NK-92 treated with Interleukin-12 subunit alpha and Interleukin-12 subunit beta, amount 100 ng/mL, for 24 hours (cell line): ENCODE data around the gene B3GAT3.
A peak's percentile ranks its signal among the peaks of the same experiment; 100 is the strongest.
"Not testable (repeated sequence)": the region's sequence is repeated elsewhere in the genome, so short reads cannot be mapped to it uniquely, and the experiment has no call there.

Source experiments
- DNase-seq: peaks from one replicate; lab custom pipeline; 2025; lab: John Stamatoyannopoulos, UW

B3GAT3 gene

GRCh38 chr11:62621567-62622470, at the start of gene B3GAT3:
TSS of gene B3GAT3 (minus strand) at chr11:62621986. CDS start at chr11:62621947, 39 bp downstream.
- DNase-seq: peak; percentile 99

DNA sequence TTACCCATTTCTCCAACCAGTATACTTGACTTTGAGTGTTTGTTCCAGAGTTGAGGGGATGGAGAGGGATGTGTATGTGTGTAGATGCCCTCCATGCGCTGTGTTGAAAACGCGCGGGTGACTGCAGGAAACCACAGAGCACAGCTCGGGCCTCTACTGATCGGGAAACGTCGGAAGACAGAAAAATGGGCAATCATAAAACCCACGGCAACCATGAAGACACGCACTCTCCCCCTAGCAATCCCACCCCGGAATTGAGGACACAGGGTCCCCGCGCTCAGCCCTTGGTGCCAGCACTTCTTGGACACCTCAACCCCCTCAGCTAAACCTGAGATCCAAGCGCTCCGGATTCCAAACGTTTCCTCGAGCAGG, 49.4 kb upstream of the B3GAT3 start:
- DNase-seq: no peak

GRCh38 chr11:62669420-62670161, 47.8 kb upstream of the B3GAT3 start:
- DNase-seq: no peak

GRCh38 chr11:62667460-62667859, 45.7 kb upstream of the B3GAT3 start:
- no peak for DNase-seq

DNA sequence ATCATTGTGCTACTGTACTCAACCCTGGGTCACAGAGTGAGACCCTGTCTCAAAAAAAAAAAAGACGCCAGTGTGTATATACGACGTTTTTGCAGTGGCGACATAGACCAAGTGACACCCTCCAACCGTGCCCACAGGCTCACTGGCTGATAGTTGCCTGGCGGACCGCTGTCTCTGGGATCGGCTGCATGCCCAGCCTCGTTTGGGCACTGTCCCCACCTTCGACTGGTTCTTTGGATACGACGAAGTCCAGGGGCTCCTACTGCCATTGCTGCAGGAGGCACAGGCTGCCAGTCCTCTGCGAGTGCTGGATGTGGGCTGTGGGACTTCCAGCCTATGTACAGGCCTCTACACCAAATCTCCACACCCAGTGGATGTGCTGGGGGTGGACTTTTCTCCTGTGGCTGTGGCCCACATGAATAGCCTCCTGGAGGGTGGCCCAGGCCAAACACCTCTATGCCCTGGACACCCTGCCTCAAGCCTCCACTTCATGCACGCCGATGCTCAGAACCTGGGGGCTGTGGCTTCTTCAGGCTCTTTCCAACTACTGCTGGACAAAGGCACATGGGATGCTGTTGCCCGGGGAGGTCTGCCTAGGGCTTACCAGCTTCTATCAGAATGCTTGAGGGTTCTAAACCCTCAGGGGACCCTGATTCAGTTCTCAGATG, 44.6 kb upstream of the B3GAT3 start:
- no peak for DNase-seq

DNA sequence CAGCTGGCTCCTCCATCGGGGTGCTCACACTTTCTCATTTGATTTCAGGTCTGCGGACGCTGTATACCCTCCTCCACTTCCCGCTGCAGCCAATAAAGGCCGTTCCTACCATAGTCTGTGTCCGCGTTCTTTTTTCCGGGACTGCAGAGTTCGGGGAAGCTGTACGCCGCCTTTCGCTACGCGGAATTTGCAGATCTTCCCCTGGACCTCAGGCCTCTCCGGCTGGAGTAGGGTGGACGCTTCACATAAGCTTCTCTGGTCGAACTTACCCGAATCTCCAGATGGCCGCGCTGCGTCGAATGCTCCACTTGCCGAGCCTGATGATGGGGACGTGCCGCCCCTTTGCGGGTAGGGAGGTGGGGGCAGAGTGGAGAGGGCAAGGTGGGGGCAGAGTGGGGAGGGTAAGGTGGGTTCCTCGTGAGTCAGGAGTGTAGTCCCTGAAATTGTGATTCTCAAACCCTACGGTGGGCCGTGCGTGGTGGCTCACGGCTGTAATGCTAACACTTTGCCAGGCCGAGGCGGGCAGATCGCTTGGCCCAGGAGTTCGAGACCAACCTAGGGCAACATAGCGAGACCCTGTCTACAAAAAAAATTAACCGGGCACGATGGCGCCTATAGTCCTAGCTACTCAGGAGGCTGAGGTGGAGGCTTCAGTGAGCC, 43.9 kb upstream of the B3GAT3 start:
- peak; percentile 56 for DNase-seq

- DNase-seq: peak; percentile 93
These were observed 43.4 kb upstream of the B3GAT3 start, which contains the start of the genes C11orf98 and CSKMT for GRCh38 chr11:62665075-62665598. TSS of gene C11orf98 (minus strand) at chr11:62665210. CDS start at chr11:62665169, 41 bp downstream. TSS of gene CSKMT (plus strand) at chr11:62665312. CDS start at chr11:62665880, 568 bp downstream.

GRCh38 chr11:62664405-62665074, 42.8 kb upstream of the B3GAT3 start:
- peak; percentile 67 for DNase-seq

DNA sequence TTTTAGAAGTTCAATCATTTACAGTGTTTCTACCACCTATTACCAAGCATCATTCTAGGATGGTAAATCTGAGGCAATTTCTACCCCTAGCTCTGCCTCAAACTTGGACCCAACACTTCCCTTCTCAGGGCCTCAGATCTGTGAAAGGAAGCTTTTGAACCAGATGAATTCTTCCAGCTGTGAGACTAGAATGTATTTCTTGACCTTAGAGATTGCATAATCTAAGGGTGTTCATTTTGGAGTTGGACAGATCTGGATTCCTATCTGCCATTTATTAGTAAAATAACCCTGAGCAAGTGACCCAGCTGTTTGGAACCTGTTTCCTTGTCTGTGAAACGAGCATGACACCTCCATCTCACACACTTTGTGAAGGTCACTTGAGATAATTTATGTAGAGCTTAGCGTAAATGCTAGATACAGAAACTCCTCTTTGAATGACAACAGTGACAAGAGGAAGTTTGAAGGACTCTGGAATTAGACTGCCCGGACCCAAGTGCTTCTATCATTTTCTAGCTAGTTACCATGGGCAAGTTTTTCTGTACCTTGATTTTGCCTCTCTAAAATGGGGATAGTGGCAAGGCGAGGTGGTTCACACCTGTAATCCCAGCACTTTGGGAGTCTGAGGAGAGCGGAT, 35.1 kb upstream of the B3GAT3 start:
- DNase-seq: no peak

- DNase-seq: no peak
These were observed 32.5 kb upstream of the B3GAT3 start for GRCh38 chr11:62654297-62654696.

DNA sequence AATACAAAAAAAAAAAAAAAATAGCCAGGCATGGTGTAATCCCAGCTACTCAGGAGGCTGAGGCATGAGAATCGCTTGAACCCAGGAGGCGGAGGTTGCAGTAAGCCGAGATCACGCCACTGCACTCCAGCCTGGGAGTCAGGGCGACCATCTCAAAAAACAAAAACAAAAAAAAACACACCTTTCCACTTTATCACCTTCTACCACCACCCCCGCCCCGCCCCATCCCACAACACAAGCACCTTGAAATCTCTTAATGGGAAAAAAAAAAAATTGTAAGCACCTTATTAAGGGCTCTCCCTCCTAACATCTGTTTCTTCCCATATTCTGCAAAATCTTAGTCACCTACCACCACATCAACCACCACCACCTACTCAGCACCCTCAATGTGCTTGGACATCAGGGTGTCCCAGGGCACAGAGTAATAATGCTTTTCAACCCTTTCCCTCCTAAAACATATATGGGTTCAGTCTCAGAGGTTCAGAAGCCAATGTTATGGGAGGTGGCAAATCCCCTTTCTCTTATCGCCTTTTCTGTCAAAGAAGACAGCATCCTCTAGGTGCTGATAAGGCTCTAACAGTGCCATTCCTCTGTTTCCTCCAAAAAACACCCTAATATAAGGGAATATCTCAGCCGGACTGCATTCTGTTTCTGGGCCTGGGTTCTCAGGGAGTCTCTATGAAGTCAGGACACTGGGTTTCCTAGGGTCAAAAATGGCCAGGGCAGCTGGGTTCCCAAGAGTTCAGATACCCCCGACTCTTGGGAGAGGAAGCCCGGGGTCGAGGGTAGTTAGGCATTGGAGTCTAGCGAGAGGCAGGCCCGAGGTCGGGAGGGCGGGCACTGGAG, 30.6 kb upstream of the B3GAT3 start:
- peak; percentile 57 for DNase-seq

DNA sequence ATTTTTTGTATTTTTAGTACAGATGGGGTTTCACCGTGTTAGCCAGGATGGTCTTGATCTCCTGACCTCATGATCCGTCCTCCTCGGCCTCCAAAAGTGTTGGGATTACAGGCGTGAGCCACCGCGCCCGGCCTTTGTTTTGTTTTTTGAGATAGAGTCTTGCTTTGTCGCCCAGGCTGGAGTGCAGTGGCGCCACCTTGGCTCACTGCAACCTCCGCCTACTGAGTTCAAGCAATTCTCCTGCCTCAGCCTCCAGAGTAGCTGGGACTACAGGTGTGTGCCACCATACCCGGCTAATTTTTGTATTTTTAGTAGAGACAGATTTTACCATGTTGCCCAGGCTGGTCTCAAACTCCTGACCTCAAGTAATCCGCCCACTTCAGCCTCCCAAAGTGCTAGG, 28.5 kb upstream of the B3GAT3 start:
- DNase-seq: not testable (repeated sequence)

DNA sequence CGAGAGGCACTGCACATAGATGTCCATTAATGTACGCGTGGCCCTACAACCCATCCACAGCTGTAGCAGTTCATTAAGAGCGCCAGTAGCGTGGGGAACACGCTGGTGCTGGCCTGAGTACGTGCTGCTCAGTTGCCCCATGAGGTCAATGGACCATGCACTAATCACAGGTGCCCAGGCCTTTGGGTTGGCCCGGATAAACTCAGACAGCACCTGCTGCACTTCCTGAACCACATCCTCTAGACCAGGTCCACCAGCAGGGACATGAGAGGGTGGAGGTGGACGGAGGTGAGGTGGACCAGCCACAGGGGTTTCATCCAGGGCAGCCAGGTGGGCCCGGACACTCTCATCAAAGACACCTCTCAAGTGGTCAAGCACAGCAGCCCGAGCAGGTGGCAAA, 27.7 kb upstream of the B3GAT3 start:
- no peak for DNase-seq

DNA sequence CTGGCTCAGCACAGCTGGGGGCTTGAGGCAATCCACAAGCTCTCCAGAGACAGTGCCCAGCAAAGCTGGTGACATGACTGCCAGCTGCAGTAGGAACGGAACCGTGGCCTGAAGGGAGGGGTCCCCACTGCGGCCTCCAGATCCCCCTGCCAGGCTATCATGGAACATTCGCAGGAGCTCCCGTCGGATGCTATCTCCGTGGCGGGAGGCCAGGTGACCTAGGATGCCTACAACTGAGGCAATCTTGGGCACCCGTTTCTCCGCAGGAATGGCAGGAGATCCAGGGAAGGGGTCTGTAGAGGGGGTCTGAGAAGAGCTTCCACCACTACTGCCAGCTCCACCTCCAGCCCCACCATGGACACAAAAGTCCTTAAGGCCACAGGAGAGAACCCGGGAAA, 27.2 kb upstream of the B3GAT3 start:
- DNase-seq: no peak

- DNase-seq: no peak
These were observed 26.6 kb upstream of the B3GAT3 start for GRCh38 chr11:62648185-62648966.

- no peak for DNase-seq
These were observed 25.8 kb upstream of the B3GAT3 start for GRCh38 chr11:62647609-62648005.

GRCh38 chr11:62646825-62647608, 25.2 kb upstream of the B3GAT3 start:
- DNase-seq: no peak
